SK-N-MC (cell line): ENCODE data around the gene PHF5A.

Source experiments
- EZH2 ChIP-seq: fragments of 200-600 bp; sonication (generic); IDR thresholded peaks from one replicate; pipeline ENCODE4 v1.6.1; 2017; ENCODE audit warnings: antibody characterized with exemption
- FOXP2 ChIP-seq: optimal IDR thresholded peaks from 2 replicates; pipeline ENCODE3; 2011; ENCODE audit warnings: mild to moderate bottlenecking, moderate library complexity; ENCODE audit not compliant: insufficient read depth; ENCODE audit errors: extremely low read length, control extremely low read depth
- POLR2AphosphoS5 ChIP-seq: IDR thresholded peaks from 2 replicates; pipeline ENCODE4 v1.6.1; 2012; ENCODE audit warnings: mild to moderate bottlenecking, low read depth, low read length, borderline replicate concordance

DNA sequence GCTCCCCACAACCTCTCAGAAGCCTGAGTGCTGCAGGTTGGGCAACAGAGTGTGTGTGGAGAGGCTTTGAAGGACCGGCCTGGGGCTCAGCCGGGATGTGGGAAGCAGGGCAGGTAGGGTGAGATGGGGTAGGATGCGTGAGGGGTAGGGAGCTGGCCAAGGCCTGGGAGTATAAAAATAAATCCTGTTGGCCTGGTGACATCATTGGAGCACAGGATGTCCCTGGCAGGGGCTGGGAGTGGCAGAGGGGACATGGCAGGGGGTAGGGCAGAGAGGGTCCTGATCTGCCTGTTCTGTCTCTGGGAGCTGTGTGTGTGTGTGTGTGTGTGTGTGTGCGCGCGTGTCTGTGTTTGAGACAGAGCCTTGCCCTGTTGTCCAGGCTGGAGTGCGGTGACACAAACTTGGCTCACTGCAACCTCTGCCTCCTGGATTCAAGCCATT is 58.2 kb downstream of the PHF5A start:
- TF ChIP-seq EZH2 (no peak), POLR2AphosphoS5 (no peak), FOXP2 (no peak)
